Activated T-cell treated with anti-CD3 and anti-CD28 coated beads, Interleukin-2, amount 50 U/mL, for 1 hour (primary cell): ENCODE data around the gene RAB10.
A peak's percentile ranks its signal among the peaks of the same experiment; 100 is the strongest.

Source experiments
- DNase-seq: peaks from one replicate; pipeline ENCODE4 v3.0.0-alpha.2; 2020

RAB10 gene

GRCh38 chr2:26184121-26184520 is 150.2 kb downstream of the RAB10 start:
- no peak for DNase-seq

- DNase-seq: peak; percentile 91
Measured at GRCh38 chr2:26184555-26185303, 150.8 kb downstream of the RAB10 start.

- no peak for DNase-seq
Measured at GRCh38 chr2:26185304-26185928, 151.5 kb downstream of the RAB10 start.

- DNase-seq: no peak
Measured at GRCh38 chr2:26185954-26186770, 152.3 kb downstream of the RAB10 start.
